DLD1 (cell line): ENCODE data around the gene PKHD1.

Source experiments
- in situ Hi-C: cut with HindIII; loops from 2 replicates; pipeline ENCODE4 v1.10.0; 2017; ENCODE audit warnings: low sequenced_read_pairs

PKHD1 gene

GRCh38 chr6:51571168-51571567 lies 516.2 kb downstream of the PKHD1 start:
- in situ Hi-C loops: no loop called here

DNA sequence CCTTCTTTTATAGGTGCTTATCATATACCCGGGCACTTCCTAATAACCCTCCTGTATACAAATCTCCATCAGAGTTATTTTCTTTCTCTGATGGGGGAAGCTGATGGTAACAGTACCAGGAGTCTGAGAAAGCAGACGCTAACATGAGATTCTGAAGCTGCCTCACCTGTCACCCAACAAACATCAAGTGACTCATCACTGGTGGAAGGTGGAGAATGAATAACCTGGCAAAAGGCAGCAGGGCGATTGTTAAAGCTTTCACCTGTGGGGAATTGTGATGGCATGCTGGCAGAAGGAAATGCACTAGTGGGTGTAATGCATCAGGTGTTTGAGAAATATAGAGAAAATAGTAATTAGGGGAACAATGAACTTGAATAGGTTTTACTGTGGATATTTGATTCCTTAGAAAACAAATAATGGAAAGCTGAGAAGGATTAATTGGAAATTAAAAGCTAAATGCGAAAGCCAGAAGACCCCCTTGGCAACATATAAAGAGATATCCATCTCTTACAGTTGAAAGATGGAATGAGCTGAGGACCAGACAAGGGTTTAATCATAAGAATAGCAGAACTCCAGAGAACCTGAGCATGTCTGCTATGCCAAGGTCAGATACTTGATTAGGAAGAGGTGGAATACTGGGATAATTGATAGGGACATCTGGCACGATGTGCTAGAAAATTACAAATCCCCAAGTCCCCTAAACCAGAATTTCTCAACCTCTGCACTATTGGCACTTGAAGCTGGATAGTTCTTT lies 517.1 kb downstream of the PKHD1 start:
- in situ Hi-C loops: no loop called here

DNA sequence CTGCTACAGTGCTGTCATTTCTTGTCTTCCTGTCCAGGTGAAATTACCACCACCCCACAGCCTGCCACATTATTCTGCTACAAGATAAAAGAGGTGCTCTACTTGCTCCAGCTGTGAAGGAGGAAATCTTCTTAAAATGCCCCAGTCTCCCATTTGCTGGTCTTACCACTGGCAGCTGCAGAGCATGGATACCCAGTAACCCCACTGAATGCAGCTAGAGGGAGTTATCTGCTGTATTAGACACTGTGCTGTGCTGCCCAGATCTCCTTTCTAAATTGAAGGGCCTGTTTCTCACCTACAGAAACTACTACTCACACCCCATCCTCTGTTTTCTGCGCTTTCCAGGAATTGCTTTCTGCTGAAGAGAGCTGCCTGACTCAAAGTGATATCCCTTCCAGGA lies 517.8 kb downstream of the PKHD1 start:
- in situ Hi-C loops: no loop called here

DNA sequence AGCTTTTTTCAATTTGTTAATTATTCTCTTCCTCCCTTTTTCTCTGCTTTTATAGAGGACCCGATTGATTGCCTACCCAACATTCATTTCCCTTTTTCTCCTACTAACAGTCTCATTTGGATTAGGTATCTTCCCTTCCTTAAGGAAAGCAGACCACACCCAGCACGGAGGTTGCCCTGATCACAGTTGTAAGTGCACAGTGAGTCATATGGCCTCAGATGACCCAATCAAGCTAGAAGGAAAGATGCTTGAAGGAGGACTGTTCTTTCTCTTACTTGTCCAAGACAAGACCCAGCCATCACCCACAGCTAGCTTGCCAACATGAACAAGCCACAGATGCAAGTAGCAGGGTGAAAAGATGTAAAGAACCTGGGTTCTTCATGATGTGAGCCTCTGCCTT lies 518.6 kb downstream of the PKHD1 start:
- in situ Hi-C loops: no loop called here

DNA sequence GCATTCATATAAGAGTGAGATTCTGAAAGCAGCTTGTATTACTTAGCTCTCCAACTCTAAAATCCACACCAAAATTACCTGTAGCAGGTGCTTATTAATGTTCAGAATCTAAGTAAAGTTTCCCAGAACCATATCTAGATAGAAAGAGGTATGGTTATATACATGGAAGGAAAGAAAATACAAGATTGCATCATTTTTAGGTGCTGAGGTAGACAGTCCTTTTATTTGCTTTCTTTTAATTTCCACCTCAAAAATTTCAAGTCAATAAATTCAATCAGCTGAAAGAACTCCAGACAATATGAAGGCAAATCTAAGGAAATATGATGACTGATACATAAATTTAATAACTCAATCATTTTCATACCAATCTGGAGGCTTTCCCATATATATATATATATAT lies 521.9 kb downstream of the PKHD1 start:
- in situ Hi-C loops: no loop called here
